Activated CD8-positive, alpha-beta memory T cell treated with anti-CD3 and anti-CD28 coated beads, Interleukin-2, amount 10 ng/mL, durations not matched to agents 7 days and 5 days (primary cell): Measurements from ENCODE around the gene PIP5K1B. TPM values are rescaled to one million over a fixed set of nuclear protein-coding genes. Genes with fewer than 3 reads are reported as not detected.

Source experiments
- ATAC-seq: fragments of 150-1000 bp; cut with Tn5 transposase; one replicate; pipeline ENCODE4 v1.10.0; 2021; ENCODE audit warnings: moderate library complexity
- CTCF ChIA-PET: fragments of 350-600 bp; sonication (Branson Sonifier 250); formaldehyde crosslinking; loops from one replicate; lab custom pipeline; 2021; ENCODE audit warnings: antibody characterized with exemption; lab: Charles Lee
- DNase-seq: peaks from one replicate; pipeline ENCODE4 v3.0.0-alpha.2; 2020
- H3K27ac Mint-ChIP-seq: one replicate; pipeline ENCODE4 v1.8.0; 2021; ENCODE audit warnings: mild to moderate bottlenecking, mixed read lengths
- H3K27me3 Mint-ChIP-seq: one replicate; pipeline ENCODE4 v1.8.0; 2021; ENCODE audit warnings: mixed read lengths
- H3K36me3 Mint-ChIP-seq: one replicate; pipeline ENCODE4 v1.8.0; 2021; ENCODE audit warnings: mild to moderate bottlenecking, mixed read lengths
- H3K4me1 Mint-ChIP-seq: one replicate; pipeline ENCODE4 v1.8.0; 2021; ENCODE audit warnings: mixed read lengths
- H3K4me3 Mint-ChIP-seq: one replicate; pipeline ENCODE4 v1.8.0; 2021; ENCODE audit warnings: mild to moderate bottlenecking, moderate library complexity, mixed read lengths
- H3K9me3 Mint-ChIP-seq: one replicate; pipeline ENCODE4 v1.8.0; 2022; ENCODE audit warnings: low read depth, mixed read lengths
- total RNA-seq, 2 experiments: library from RNA; stranded (reverse); gene quantifications; one replicate each; pipeline ENCODE4 v1.2.3, GENCODE V29; 2021

Gene PIP5K1B
- total RNA-seq, 2 experiments from 2014 or later = 0.85 to 23.2 TPM

GRCh38 chr9:69012696-69013381 lies 307.8 kb downstream of the PIP5K1B start:
- no peaks in the 10 kb centered on the region for H3K9me3 Mint-ChIP-seq
- H3K4me3 Mint-ChIP-seq = peak overlapping the region; percentile 41

GRCh38 chr9:69013382-69013727 lies 308.3 kb downstream of the PIP5K1B start:
- ATAC-seq (no peak), DNase-seq (no peak)
- peaks cover 60% of the 10 kb centered on the region for H3K27me3 Mint-ChIP-seq
- CTCF ChIA-PET = interaction anchor here (0.8 to 2.4 kb wide), 6 partner anchors 9 to 37 kb away, joined by 3 to 7 read pairs (median 4); partner anchors contain the start of gene FXN
- peaks cover 14% of the 10 kb centered on the region for H3K4me1 Mint-ChIP-seq
- H3K9me3 Mint-ChIP-seq = no peaks in the 10 kb centered on the region
- no peak overlapping the region for H3K27ac Mint-ChIP-seq
- H3K4me3 Mint-ChIP-seq = no peak overlapping the region
- no peaks in the 10 kb centered on the region for H3K36me3 Mint-ChIP-seq

More at GRCh38 chr9:69012696-69013381, 307.8 kb downstream of the PIP5K1B start:
- Mint-ChIP-seq H3K27me3 (peaks cover 61% of the 10 kb centered on the region), H3K4me1 (peaks cover 14% of the 10 kb centered on the region), H3K27ac (peak overlapping the region; percentile 0), H3K36me3 (no peaks in the 10 kb centered on the region)
- CTCF ChIA-PET = interaction anchor here (0.6 to 2.4 kb wide), 9 partner anchors 9 to 413 kb away, joined by 3 to 7 read pairs (median 3); partner anchors contain the start of gene FXN
- ATAC-seq = peak; percentile 53
- peak; percentile 62 for DNase-seq

DNA sequence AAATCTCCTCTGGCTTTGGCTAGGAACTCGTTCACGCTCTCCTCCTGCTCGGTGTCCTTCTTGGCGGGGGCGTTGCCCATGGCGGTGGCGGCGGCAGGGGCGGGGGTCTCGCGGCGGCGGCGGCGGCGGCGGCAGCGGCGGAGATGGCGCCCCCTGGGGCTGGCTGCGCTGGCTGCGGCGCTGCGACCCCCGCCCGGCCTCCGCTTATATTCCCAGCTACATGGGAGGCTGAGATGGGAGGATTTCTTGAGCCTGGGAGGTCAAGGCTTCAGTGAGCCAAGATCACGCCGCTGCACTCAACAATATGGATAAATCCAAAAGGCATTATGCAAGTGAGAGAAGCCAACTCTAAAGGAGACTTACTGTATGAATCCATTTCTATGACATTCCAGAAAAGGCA lies 309.0 kb downstream of the PIP5K1B start, which contains the start of gene PRKACG:
PRKACG (minus strand) TSS at position 101 of the 400 bp plus-strand sequence; CDS start at position 80, 21 bp downstream.
- H3K4me1 Mint-ChIP-seq = peaks cover 20% of the 10 kb centered on the region
- no peaks in the 10 kb centered on the region for H3K36me3 Mint-ChIP-seq
- peak within 1 kb of the TSS; percentile 41 for H3K4me3 Mint-ChIP-seq
- no peak for ATAC-seq
- no peaks in the 10 kb centered on the region for H3K9me3 Mint-ChIP-seq
- H3K27ac Mint-ChIP-seq = peak within 1 kb of the TSS; percentile 0
- no peak for DNase-seq
- CTCF ChIA-PET = interaction anchor here (2.4 kb wide), 1 partner anchor 12 kb away, joined by 7 read pairs; no protein-coding TSS in a partner anchor
- peaks cover 60% of the 10 kb centered on the region for H3K27me3 Mint-ChIP-seq

GRCh38 chr9:69016191-69017096 lies 311.4 kb downstream of the PIP5K1B start:
- CTCF ChIA-PET = interaction anchor here (1.0 to 1.5 kb wide), 2 partner anchors 13 to 19 kb away, joined by 3 to 5 read pairs; partner anchors contain the start of gene FXN
- no peak for ATAC-seq
- H3K4me3 Mint-ChIP-seq = no peak overlapping the region
- peaks cover 45% of the 10 kb centered on the region for H3K27me3 Mint-ChIP-seq
- H3K9me3 Mint-ChIP-seq = no peaks in the 10 kb centered on the region
- H3K36me3 Mint-ChIP-seq = no peaks in the 10 kb centered on the region
- no peak overlapping the region for H3K27ac Mint-ChIP-seq
- H3K4me1 Mint-ChIP-seq = peaks cover 39% of the 10 kb centered on the region
- DNase-seq = no peak

- ATAC-seq = no peak
- no peak overlapping the region for H3K4me3 Mint-ChIP-seq
- H3K36me3 Mint-ChIP-seq = no peaks in the 10 kb centered on the region
- H3K4me1 Mint-ChIP-seq = peaks cover 36% of the 10 kb centered on the region
- peak overlapping the region; percentile 22 for H3K27ac Mint-ChIP-seq
- DNase-seq = no peak
- H3K9me3 Mint-ChIP-seq = no peaks in the 10 kb centered on the region
- CTCF ChIA-PET = interaction anchor here (1.2 to 2.8 kb wide), 6 partner anchors 10 to 160 kb away, joined by 3 to 23 read pairs (median 8); partner anchors contain the start of gene FXN
- H3K27me3 Mint-ChIP-seq = peaks cover 37% of the 10 kb centered on the region
These were observed 313.7 kb downstream of the PIP5K1B start for GRCh38 chr9:69018737-69019136.

DNA sequence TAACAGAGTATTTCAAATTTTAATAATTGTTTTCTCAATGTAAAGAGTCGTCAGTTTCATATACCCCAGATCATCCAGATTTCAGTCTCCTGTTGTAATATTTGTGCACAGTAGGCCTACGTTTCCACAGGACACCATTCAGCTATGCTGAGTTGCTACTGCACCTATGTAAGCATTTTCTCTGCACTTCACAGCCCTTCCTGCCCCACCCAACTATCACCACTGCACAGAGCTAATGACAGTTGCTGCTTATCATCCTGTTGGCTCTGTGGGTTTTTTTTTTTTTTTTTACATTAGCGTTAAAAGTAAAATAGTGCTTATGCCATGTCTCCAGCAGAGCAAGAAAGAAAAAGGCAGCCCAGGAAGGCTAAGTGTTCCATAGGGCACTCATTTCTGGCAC lies 314.8 kb downstream of the PIP5K1B start:
- peak; percentile 76 for DNase-seq
- H3K27ac Mint-ChIP-seq = peak overlapping the region; percentile 84

DNA sequence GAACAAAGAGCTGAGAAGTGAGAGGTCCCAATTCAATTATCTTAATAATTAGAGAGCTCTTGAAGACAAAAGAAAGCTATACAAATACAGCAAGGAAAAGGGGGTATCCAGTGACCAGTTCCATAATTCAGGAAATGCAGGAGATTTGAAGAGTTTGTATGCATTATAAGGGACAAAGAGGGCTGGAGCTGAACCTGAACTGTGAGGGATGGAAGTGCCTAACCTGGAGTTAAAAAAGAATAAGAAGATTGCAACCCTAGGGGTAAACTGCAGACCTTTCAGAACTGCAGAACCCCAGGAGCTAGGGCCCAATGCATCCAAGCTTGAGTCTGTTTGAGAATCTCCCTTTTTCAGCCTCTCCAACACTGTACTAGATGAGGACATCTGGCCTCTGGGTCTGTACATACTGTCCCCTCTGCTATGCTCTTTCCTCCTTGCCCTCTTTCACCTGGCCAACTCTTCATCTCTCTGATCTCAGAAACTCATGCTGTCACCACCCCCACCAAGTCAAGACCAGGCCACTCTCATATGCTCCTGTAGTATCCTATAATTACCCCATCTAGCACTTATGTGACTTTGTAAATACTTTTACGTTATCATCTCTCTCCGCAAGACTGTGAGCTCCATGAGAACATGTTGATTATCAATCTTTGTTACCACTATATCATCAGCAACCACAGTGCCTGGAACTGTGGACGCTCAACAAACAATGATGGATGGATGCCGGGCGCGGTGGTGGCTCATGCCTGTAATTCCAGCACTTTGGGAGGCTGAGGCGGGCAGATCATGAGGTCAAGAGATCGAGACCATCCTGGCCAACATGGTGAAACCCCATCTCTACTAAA lies 315.5 kb downstream of the PIP5K1B start:
- CTCF ChIA-PET = interaction anchor here (0.8 to 2.8 kb wide), 7 partner anchors 8 to 173 kb away, joined by 3 to 23 read pairs (median 8); partner anchors contain the start of gene FXN
- Mint-ChIP-seq H3K9me3 (no peaks in the 10 kb centered on the region), H3K27me3 (peaks cover 26% of the 10 kb centered on the region), H3K36me3 (no peaks in the 10 kb centered on the region), H3K27ac (peak overlapping the region; percentile 84), H3K4me3 (no peak overlapping the region), H3K4me1 (peaks cover 41% of the 10 kb centered on the region)
- DNase-seq = no peak
- no peak for ATAC-seq

More for the DNA sequence above, 314.8 kb downstream of the PIP5K1B start:
- CTCF ChIA-PET = interaction anchor here (0.6 to 2.8 kb wide), 10 partner anchors 9 to 436 kb away, joined by 3 to 23 read pairs (median 4); partner anchors contain the start of gene FXN
- H3K36me3 Mint-ChIP-seq = no peaks in the 10 kb centered on the region
- ATAC-seq = peak; percentile 97
- H3K9me3 Mint-ChIP-seq = no peaks in the 10 kb centered on the region
- no peak overlapping the region for H3K4me3 Mint-ChIP-seq
- peaks cover 41% of the 10 kb centered on the region for H3K4me1 Mint-ChIP-seq
- peaks cover 31% of the 10 kb centered on the region for H3K27me3 Mint-ChIP-seq

GRCh38 chr9:69023650-69024049 lies 318.6 kb downstream of the PIP5K1B start:
- peaks cover 8% of the 10 kb centered on the region for H3K27me3 Mint-ChIP-seq
- H3K27ac Mint-ChIP-seq = no peak overlapping the region
- no peak overlapping the region for H3K4me3 Mint-ChIP-seq
- no peak for DNase-seq
- H3K9me3 Mint-ChIP-seq = no peaks in the 10 kb centered on the region
- peaks cover 58% of the 10 kb centered on the region for H3K4me1 Mint-ChIP-seq
- no peak for ATAC-seq
- H3K36me3 Mint-ChIP-seq = no peaks in the 10 kb centered on the region
- CTCF ChIA-PET = interaction anchor here (3.5 kb wide), 1 partner anchor 12 kb away, joined by 18 read pairs; the partner anchor contains the start of gene FXN

GRCh38 chr9:69027355-69028097 lies 322.5 kb downstream of the PIP5K1B start:
- no peak overlapping the region for H3K4me3 Mint-ChIP-seq
- ATAC-seq = peak; percentile 82
- DNase-seq = peak; percentile 62
- H3K9me3 Mint-ChIP-seq = peaks cover 3% of the 10 kb centered on the region
- H3K27ac Mint-ChIP-seq = peak overlapping the region; percentile 44
- H3K27me3 Mint-ChIP-seq = peaks cover 5% of the 10 kb centered on the region
- CTCF ChIA-PET = interaction anchor here (1.0 to 1.6 kb wide), 8 partner anchors 8 to 169 kb away, joined by 3 to 10 read pairs (median 5); partner anchors contain the start of gene FXN
- H3K4me1 Mint-ChIP-seq = peaks cover 51% of the 10 kb centered on the region
- H3K36me3 Mint-ChIP-seq = peaks cover 9% of the 10 kb centered on the region

DNA sequence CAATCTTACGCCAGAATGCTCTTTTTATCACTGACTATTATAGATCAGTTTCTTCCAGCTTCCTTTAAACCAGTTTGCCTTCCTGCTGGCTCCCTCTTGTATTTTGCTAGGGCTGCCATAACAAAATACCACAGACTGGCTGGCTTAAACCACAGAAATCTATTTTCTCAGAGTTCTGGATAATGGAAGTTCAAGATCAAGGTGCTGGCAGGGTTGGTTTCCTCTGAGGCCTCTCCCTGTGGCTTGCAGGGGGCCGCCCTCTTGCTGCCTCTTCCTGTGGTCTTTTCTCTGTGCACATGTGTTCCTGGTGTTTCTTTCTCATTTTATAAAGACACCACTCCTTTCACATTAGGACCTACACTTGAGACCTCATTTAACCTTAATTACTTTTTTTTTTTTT lies 323.7 kb downstream of the PIP5K1B start:
- CTCF ChIA-PET = interaction anchor here (1.0 to 1.6 kb wide), 8 partner anchors 9 to 82 kb away, joined by 3 to 10 read pairs (median 4); no protein-coding TSS in a partner anchor
- peak overlapping the region; percentile 75 for H3K27ac Mint-ChIP-seq
- peak; percentile 54 for ATAC-seq
- H3K4me1 Mint-ChIP-seq = peaks cover 46% of the 10 kb centered on the region
- H3K27me3 Mint-ChIP-seq = no peaks in the 10 kb centered on the region
- H3K36me3 Mint-ChIP-seq = peaks cover 9% of the 10 kb centered on the region
- DNase-seq = peak; percentile 74
- H3K4me3 Mint-ChIP-seq = no peak overlapping the region
- peaks cover 3% of the 10 kb centered on the region for H3K9me3 Mint-ChIP-seq

DNA sequence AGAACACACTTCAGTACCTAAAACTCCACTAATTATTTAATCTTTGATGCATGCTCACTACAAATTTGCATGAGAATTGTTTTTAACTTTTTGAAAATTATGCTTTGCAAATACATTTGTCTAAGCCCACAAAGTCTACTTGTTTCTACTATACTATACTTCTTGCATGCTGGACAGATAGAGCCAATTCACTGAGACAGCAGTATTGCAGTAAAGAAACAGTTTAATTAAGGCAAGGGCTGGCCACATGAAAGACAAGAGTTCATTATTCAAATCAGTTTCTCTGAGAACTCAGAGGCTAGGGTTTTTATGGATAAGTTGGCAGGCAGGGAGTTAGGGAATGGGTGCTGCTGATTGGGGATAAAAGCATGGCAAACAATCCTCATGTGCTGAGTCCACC lies 324.5 kb downstream of the PIP5K1B start:
- no peak for DNase-seq
- H3K27ac Mint-ChIP-seq = peak overlapping the region; percentile 24
- peaks cover 9% of the 10 kb centered on the region for H3K36me3 Mint-ChIP-seq
- H3K27me3 Mint-ChIP-seq = no peaks in the 10 kb centered on the region
- H3K4me1 Mint-ChIP-seq = peaks cover 41% of the 10 kb centered on the region
- H3K9me3 Mint-ChIP-seq = peaks cover 3% of the 10 kb centered on the region
- CTCF ChIA-PET = interaction anchor here (0.9 to 1.6 kb wide), 5 partner anchors 10 to 50 kb away, joined by 3 to 10 read pairs (median 3); no protein-coding TSS in a partner anchor
- ATAC-seq = no peak
- H3K4me3 Mint-ChIP-seq = no peak overlapping the region
